GM18868 (cell line): ENCODE measurements around the gene ANAPC16.
"Not testable (repeated sequence)": the region's sequence is repeated elsewhere in the genome, so short reads cannot be mapped to it uniquely, and the experiment has no call there.

Experiments
- ATAC-seq: cut with Tn5 transposase; IDR thresholded peaks from one replicate; pipeline ENCODE4 v1.9.1; 2021; ENCODE audit warnings: mild to moderate bottlenecking, moderate library complexity; ENCODE audit not compliant: unreplicated experiment

ANAPC16 gene

DNA sequence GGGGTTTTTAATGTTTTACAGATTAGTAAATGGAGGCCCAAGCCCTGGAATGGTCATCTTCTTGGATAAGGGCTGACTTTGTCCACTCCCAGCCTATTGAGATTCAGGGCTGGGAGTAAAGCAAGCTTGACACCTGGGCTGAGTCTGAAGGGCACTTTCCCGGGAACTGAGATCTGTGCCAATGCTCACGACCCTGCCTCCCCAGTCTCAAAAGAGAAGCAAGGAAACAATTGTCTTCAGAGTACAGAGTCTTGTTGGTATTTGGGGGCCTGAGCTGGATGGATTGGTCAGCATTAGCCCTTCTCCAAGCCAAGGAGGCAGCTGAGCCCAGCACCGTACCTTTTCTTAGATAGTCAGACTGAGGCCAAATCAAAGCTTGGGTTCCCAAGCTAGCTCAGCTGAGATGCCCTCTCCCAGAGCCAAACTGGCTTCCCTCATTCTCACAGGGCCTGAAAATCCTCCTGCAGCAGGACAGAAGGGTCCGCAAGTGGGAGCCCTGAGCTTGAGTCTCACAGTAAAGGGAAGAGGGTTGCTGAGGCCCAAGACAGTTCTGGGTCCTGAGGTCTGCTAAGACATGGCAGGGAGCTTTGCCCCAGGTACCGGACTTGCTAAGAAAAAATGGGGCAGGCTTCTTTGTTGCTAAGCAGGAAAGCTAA, 61.7 kb downstream of the ANAPC16 start:
- no peak for ATAC-seq

DNA sequence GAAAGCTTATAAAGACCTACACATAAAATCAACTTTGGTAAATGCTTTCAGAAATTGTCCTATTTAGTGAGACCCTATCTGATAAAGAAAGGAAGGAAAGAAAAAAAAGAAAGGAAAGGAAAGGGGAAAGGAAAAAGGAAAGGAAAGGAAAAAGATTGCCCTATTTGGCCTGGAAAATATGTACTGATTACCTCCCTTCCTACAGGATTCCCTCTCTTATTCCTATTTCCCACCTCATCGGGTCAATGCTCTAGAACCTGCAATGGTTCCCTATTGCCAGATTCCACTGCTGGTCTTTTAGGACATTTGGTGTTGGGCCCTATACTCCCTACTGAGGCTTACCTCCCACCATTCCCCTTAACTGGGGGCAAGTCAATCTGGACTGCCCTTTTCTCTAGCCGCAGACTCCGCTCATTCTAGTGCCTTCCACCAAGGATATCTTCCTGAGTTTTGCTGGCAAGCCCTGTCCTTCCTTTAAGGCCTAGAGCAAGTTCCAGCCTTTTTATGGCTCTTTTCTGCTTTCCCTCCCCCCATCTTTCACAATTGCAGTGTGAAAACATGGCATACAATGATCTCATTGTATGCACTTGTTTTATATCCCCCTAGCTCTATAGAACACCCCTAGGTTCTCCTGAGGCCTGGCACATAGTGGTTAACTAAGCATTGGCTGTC, 62.3 kb downstream of the ANAPC16 start:
- no peak for ATAC-seq

DNA sequence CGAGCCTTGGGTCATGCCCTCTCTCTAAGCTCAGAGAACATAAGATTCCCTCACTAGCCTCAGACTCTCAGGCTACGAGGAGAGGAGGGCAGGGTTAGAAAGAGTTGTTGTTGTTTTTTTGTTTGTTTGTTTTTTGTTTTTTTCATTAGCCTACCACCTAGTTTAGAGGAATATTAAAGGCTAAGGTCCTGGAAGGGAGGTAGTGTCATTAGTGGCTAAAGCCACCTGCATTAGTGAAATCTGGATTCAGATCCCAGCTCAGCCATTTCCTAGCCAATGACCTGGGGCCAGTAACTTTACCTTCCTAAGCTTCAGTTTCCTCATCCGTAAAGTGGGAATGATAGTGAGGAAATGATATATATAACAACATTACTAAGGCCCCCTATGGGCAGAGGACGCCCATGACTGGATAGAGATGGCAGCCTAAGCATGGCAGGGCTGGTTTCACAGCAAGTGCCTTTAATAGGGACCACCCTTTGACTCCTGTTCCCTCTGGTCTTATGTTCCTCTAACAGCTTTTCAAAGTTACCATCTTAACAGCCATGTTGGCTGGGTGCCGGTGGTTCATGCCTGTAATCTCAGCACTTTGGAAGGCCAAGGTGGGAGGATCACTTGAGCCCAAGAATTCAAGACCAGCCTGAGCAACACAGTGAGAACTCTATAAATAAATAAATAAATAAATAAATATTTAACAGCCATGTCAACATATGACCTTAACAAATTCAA, 63.0 kb downstream of the ANAPC16 start:
- ATAC-seq = no peak

DNA sequence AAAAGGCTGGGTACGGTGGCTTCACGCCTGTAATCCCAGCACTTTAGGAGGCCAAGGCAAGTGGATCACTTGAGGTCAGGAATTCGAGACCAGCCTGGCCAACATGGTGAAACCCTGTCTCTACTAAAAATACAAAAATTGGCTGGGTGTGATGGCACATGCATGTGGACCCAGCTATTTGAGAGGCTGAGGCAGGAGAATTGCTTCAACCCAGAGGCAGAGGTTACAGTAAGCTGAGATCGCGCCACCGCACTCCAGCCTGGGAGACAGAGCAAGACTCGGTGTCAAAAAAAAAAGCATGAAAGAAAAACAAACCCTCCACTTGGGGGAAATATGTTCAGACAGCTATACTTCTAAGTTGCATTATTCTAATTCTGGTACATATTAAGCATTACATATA, 63.8 kb downstream of the ANAPC16 start:
- not testable (repeated sequence) for ATAC-seq

DNA sequence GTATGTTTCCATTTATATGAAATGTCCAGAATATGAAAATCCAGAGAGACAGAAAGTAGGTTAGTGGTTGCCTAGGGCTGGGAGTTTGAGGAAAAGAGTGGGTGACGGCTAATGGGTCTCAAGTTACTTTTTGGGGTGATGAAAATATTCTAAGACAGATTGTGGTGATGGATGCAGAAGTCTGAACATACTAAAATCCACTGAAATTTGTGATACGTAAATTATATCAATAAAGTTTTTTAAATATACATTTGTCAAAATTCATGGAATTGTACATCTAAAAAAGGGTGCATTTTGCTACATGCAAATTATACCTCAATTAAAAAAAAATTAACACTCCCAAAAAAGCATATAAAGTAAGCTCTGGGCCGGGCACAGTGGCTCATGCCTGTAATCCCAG, 67.3 kb downstream of the ANAPC16 start:
- no peak for ATAC-seq
